Measurements from ENCODE around the gene CHN2.

Gene CHN2

GRCh38 chr7:29288181-29289091 is 93.9 kb downstream of the CHN2 start:
- no peak for TF ChIP-seq POU6F1 (CRISPR knock-in tag; IDR thresholded peaks at IDR 0.05; ENCODE audit: borderline replicate concordance, low read depth)
- no peak for TF ChIP-seq RARB (CRISPR knock-in tag; IDR thresholded peaks at IDR 0.05)
- TF ChIP-seq ZFP30 (CRISPR knock-in tag; IDR thresholded peaks at IDR 0.05): no peak
- no peak for TF ChIP-seq ESRRG (CRISPR knock-in tag; IDR thresholded peaks at IDR 0.05)
- no peak for TF ChIP-seq ZNF70 (CRISPR knock-in tag; IDR thresholded peaks at IDR 0.05)
- no peak for TF ChIP-seq ZC3H10 (CRISPR knock-in tag; IDR thresholded peaks at IDR 0.05)
- no peak for TF ChIP-seq PATZ1 (CRISPR knock-in tag; IDR thresholded peaks at IDR 0.05; ENCODE audit: borderline replicate concordance)
- no peak for TF ChIP-seq TOX (CRISPR knock-in tag; IDR thresholded peaks at IDR 0.05; ENCODE audit: borderline replicate concordance)
- no peak for TF ChIP-seq CSRNP3 (CRISPR knock-in tag; IDR thresholded peaks at IDR 0.05)
- no peak for TF ChIP-seq OSR1 (CRISPR knock-in tag; IDR thresholded peaks at IDR 0.05)
- no peak for ATAC-seq

GRCh38 chr7:29289156-29290021 is 94.8 kb downstream of the CHN2 start:
- TF ChIP-seq PATZ1 (CRISPR knock-in tag; IDR thresholded peaks at IDR 0.05; ENCODE audit: borderline replicate concordance) (peak; percentile 40; the same call in 1 of the 2 replicates), ZNF565 (CRISPR knock-in tag; conservative IDR thresholded peaks at IDR 0.05; ENCODE audit: low read depth) (no peak), TOX (CRISPR knock-in tag; IDR thresholded peaks at IDR 0.05; ENCODE audit: borderline replicate concordance) (no peak), ISL1 (CRISPR knock-in tag; IDR thresholded peaks at IDR 0.05) (peak; percentile 87), ARNTL (CRISPR knock-in tag; IDR thresholded peaks at IDR 0.05; ENCODE audit: borderline replicate concordance, low read depth) (no peak), TSHZ2 (CRISPR knock-in tag; IDR thresholded peaks at IDR 0.05) (0 out of 2 replicates have a peak, but pooled peaks have one; percentile 69), TCF4 (CRISPR knock-in tag; IDR thresholded peaks at IDR 0.05; ENCODE audit: borderline replicate concordance) (peak; percentile 78)
- no peak; the same call in 2 of the 3 replicates for ATAC-seq

GRCh38 chr7:29290829-29291228 is 96.3 kb downstream of the CHN2 start:
- TF ChIP-seq OSR1 (CRISPR knock-in tag; IDR thresholded peaks at IDR 0.05) (no peak), ARNTL (CRISPR knock-in tag; IDR thresholded peaks at IDR 0.05; ENCODE audit: borderline replicate concordance, low read depth) (no peak), CREB5 (CRISPR knock-in tag; IDR thresholded peaks at IDR 0.05; ENCODE audit: low read depth) (no peak), BACH2 (CRISPR knock-in tag; IDR thresholded peaks at IDR 0.05; ENCODE audit: borderline replicate concordance) (no peak), ESRRG (CRISPR knock-in tag; IDR thresholded peaks at IDR 0.05) (no peak), ZNF70 (CRISPR knock-in tag; IDR thresholded peaks at IDR 0.05) (no peak), ZNF8 (CRISPR knock-in tag; IDR thresholded peaks at IDR 0.05) (no peak), POU6F1 (CRISPR knock-in tag; IDR thresholded peaks at IDR 0.05; ENCODE audit: borderline replicate concordance, low read depth) (no peak), CSDC2 (CRISPR knock-in tag; IDR thresholded peaks at IDR 0.05) (no peak), GLIS3 (CRISPR knock-in tag; IDR thresholded peaks at IDR 0.05) (no peak), ZFP3 (CRISPR knock-in tag; IDR thresholded peaks at IDR 0.05) (no peak), ZNF565 (CRISPR knock-in tag; conservative IDR thresholded peaks at IDR 0.05; ENCODE audit: low read depth) (no peak)
- ATAC-seq: no peak

Measured in SK-N-SH treated with all-trans-retinoic acid at 6 μM for 48 hours (cell line).